Adrenal gland (tissue), 5 donors: Measurements from ENCODE around the gene ZC3H8.

Source experiments
- CTCF ChIP-seq, 6 experiments: fragments of 450-650 bp in 4 of 6; fragments of 200-600 bp in 2 of 6; sonication (generic) in 1 of 6; IDR thresholded peaks; 1 replicate in 5 of 6; 2 replicates in 1 of 6; pipeline versions ENCODE4 v1.5.1 to v1.8.0; 2016 to 2021; ENCODE audit warnings: antibody characterized with exemption in 6 of 6, mild to moderate bottlenecking in 2 of 6, moderate library complexity in 1 of 6
- POLR2A ChIP-seq, 2 donors: fragments of 450-650 bp; IDR thresholded peaks; one replicate each; pipeline ENCODE4 v1.6.1; 2017; ENCODE audit warnings: antibody characterized with exemption in 2 of 2, mild to moderate bottlenecking in 2 of 2, moderate library complexity in 1 of 2
- donor health status: DM: no; HTN: no; CAD: no.

- TF ChIP-seq CTCF (IDR thresholded peaks at IDR 0.05) = no peak
- TF ChIP-seq POLR2A (IDR thresholded peaks at IDR 0.05) = no peak
Observed at GRCh38 chr2:112262876-112263275, 8.0 kb upstream of the ZC3H8 start.
